A673 (cell line): Measurements from ENCODE around the gene TRMT5. TPM values are rescaled to one million over a fixed set of nuclear protein-coding genes. Genes with fewer than 3 reads are reported as not detected.

Source experiments
- BruUV-seq: library from RNA; stranded (reverse); fragments of 400-500 nt; replicated peaks from 2 replicates; lab custom pipeline; 2021; lab: Mats Ljungman, UMichigan
- CTCF ChIA-PET: fragments of 300-600 bp; sonication (Branson Sonifier 250); formaldehyde crosslinking; loops from one replicate; lab custom pipeline; 2022; ENCODE audit warnings: antibody characterized with exemption; lab: Charles Lee
- POLR2A ChIA-PET: fragments of 300-600 bp; sonication (Branson Sonifier 250); formaldehyde crosslinking; loops from one replicate; lab custom pipeline; 2022; ENCODE audit warnings: antibody characterized with exemption; ENCODE audit not compliant: low non-redundant PET; lab: Charles Lee
- DNase-seq: peaks from one replicate; pipeline ENCODE4 v3.0.0-alpha.2; 2015; ENCODE audit warnings: low spot score
- H3K27ac ChIP-seq: fragments of 200-600 bp; sonication (generic); 2 replicates; pipeline ENCODE4 v1.5.1; 2016; ENCODE audit warnings: mixed run types, low read depth, mild to moderate bottlenecking, mixed read lengths, antibody characterized with exemption, low read length; ENCODE audit not compliant: poor library complexity, severe bottlenecking
- H3K27me3 ChIP-seq: fragments of 200-600 bp; sonication (generic); replicated peaks from 2 replicates; pipeline ENCODE4 v1.6.1; 2017; ENCODE audit warnings: mixed run types, low read depth, mild to moderate bottlenecking, mixed read lengths, antibody characterized with exemption, low read length; ENCODE audit not compliant: insufficient read depth, poor library complexity
- H3K36me3 ChIP-seq: fragments of 200-600 bp; sonication (generic); 2 replicates; pipeline ENCODE4 v1.6.1; 2016; ENCODE audit warnings: mixed run types, mild to moderate bottlenecking, mixed read lengths, antibody characterized with exemption, low read length; ENCODE audit not compliant: insufficient read depth, poor library complexity, severe bottlenecking
- H3K4me1 ChIP-seq: fragments of 200-600 bp; sonication (generic); 2 replicates; pipeline ENCODE4 v1.6.1; 2017; ENCODE audit warnings: mixed run types, mild to moderate bottlenecking, mixed read lengths, antibody characterized with exemption, low read length; ENCODE audit not compliant: insufficient read depth, poor library complexity, severe bottlenecking
- H3K4me3 ChIP-seq: fragments of 200-600 bp; sonication (generic); 2 replicates; pipeline ENCODE4 v1.5.1; 2016; ENCODE audit warnings: low read depth, mixed run types, mild to moderate bottlenecking, mixed read lengths, low read length; ENCODE audit not compliant: poor library complexity, severe bottlenecking
- H3K9me3 ChIP-seq: fragments of 200-600 bp; sonication (generic); 2 replicates; pipeline ENCODE4 v1.6.1; 2016; ENCODE audit warnings: mixed run types, low read depth, mild to moderate bottlenecking, mixed read lengths, antibody characterized with exemption, low read length; ENCODE audit not compliant: poor library complexity, severe bottlenecking
- EZH2 ChIP-seq: fragments of 200-600 bp; sonication (generic); IDR thresholded peaks from 2 replicates; pipeline ENCODE4 v1.6.1; 2017; ENCODE audit warnings: borderline replicate concordance, low read depth, mild to moderate bottlenecking, mixed read lengths, antibody characterized with exemption, low read length; ENCODE audit not compliant: poor library complexity, severe bottlenecking
- intact Hi-C: fragments of 100-400 bp; cut with micrococcal nuclease; formaldehyde crosslinking; loops from one replicate; pipeline ENCODE4 v1.10.0; 2022; ENCODE audit not compliant: unreplicated experiment
- total RNA-seq: library from RNA; stranded (reverse); gene quantifications from 2 replicates; pipeline ENCODE4 v1.2.3, GENCODE V29; 2021
- TF ChIP-seq, protein P1 (sequence below): fragments of 300-800, 200-600 bp; sonication (generic); conservative IDR thresholded peaks from 2 replicates; pipeline ENCODE4 v1.5.1; 2017; ENCODE audit warnings: low read depth, mild to moderate bottlenecking, antibody characterized with exemption, low read length, moderate library complexity, mixed read lengths

The TRMT5 gene
- total RNA-seq, 1 experiment from 2014 or later, result 21.9 TPM

- Histone ChIP-seq H3K9me3 (no peaks in the 10 kb centered on the region), H3K27ac (no peak overlapping the region), H3K36me3 (peaks cover 35% of the 10 kb centered on the region), H3K4me3 (no peak overlapping the region), H3K27me3 (no peaks in the 10 kb centered on the region), H3K4me1 (peaks cover 21% of the 10 kb centered on the region)
- TF ChIP-seq, protein P1, sequence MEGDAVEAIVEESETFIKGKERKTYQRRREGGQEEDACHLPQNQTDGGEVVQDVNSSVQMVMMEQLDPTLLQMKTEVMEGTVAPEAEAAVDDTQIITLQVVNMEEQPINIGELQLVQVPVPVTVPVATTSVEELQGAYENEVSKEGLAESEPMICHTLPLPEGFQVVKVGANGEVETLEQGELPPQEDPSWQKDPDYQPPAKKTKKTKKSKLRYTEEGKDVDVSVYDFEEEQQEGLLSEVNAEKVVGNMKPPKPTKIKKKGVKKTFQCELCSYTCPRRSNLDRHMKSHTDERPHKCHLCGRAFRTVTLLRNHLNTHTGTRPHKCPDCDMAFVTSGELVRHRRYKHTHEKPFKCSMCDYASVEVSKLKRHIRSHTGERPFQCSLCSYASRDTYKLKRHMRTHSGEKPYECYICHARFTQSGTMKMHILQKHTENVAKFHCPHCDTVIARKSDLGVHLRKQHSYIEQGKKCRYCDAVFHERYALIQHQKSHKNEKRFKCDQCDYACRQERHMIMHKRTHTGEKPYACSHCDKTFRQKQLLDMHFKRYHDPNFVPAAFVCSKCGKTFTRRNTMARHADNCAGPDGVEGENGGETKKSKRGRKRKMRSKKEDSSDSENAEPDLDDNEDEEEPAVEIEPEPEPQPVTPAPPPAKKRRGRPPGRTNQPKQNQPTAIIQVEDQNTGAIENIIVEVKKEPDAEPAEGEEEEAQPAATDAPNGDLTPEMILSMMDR, result no peak
- no peak for TF ChIP-seq EZH2
- BruUV-seq, result no TSS peak
- CTCF ChIA-PET, result no interaction called here
- no peak for DNase-seq
- POLR2A ChIA-PET, result no interaction called here
- intact Hi-C loops, result loop anchor here (5.0 kb wide), 1 partner anchor 268 kb away; no protein-coding TSS in a partner anchor
Measured at GRCh38 chr14:60984196-60984595, 3.3 kb upstream of the TRMT5 start.

- H3K4me1 ChIP-seq, result peaks cover 26% of the 10 kb centered on the region
- H3K36me3 ChIP-seq, result peaks cover 36% of the 10 kb centered on the region
- H3K4me3 ChIP-seq, result peak overlapping the region; percentile 84
- no peaks in the 10 kb centered on the region for H3K27me3 ChIP-seq
- no peak for TF ChIP-seq EZH2
- TF ChIP-seq, protein P1, result no peak
- no peaks in the 10 kb centered on the region for H3K9me3 ChIP-seq
- DNase-seq, result peak; percentile 37
- ChIA-PET POLR2A (no interaction called here), CTCF (no interaction called here)
- peak overlapping the region; percentile 94 for H3K27ac ChIP-seq
- intact Hi-C loops, result loop anchor here (2.0 to 5.0 kb wide), 3 partner anchors 121 to 335 kb away; no protein-coding TSS in a partner anchor
- BruUV-seq, result TSS peak; percentile 43
Measured at GRCh38 chr14:60981633-60982455, 965 bp upstream of the TRMT5 start.

GRCh38 chr14:60977847-60978246, 3.0 kb downstream of the TRMT5 start:
- no peak for DNase-seq
- Histone ChIP-seq H3K27ac (no peak overlapping the region), H3K9me3 (no peaks in the 10 kb centered on the region), H3K4me1 (peaks cover 22% of the 10 kb centered on the region), H3K36me3 (peaks cover 39% of the 10 kb centered on the region), H3K27me3 (no peaks in the 10 kb centered on the region), H3K4me3 (no peak overlapping the region)
- ChIA-PET POLR2A (no interaction called here), CTCF (no interaction called here)
- intact Hi-C loops, result no loop called here
- TF ChIP-seq, protein P1, result no peak
- TF ChIP-seq EZH2, result no peak
- no TSS peak for BruUV-seq
